H9 (cell line): ENCODE results near the gene PHF10. TPM values are rescaled to one million over a fixed set of nuclear protein-coding genes. Genes with fewer than 3 reads are reported as not detected.

Experiments used
- DNase-seq: peaks from one replicate; pipeline ENCODE4 v3.0.0-alpha.2; 2017
- H2AFZ ChIP-seq: one replicate; pipeline ENCODE4 v1.6.1; 2013; ENCODE audit warnings: mild to moderate bottlenecking, low read length, control low read depth, moderate library complexity
- H2AK5ac ChIP-seq: 2 replicates; pipeline ENCODE4 v1.6.1; 2013; ENCODE audit warnings: low read length, control low read depth, mixed read lengths; ENCODE audit not compliant: insufficient read length
- H2BK120ac ChIP-seq: one replicate; pipeline ENCODE4 v1.6.1; 2013; ENCODE audit warnings: low read depth, mild to moderate bottlenecking, low read length, control low read depth, inconsistent platforms; ENCODE audit not compliant: poor library complexity, severe bottlenecking
- H2BK12ac ChIP-seq: 2 replicates; pipeline ENCODE4 v1.6.1; 2013; ENCODE audit warnings: low read length, control low read depth, mixed read lengths, low read depth; ENCODE audit not compliant: insufficient read length
- H2BK15ac ChIP-seq: 2 replicates; pipeline ENCODE4 v1.6.1; 2013; ENCODE audit warnings: low read depth, low read length, control low read depth
- H2BK20ac ChIP-seq: one replicate; pipeline ENCODE4 v1.6.1; 2013; ENCODE audit warnings: low read depth, mild to moderate bottlenecking, low read length, control low read depth, inconsistent platforms; ENCODE audit not compliant: poor library complexity, severe bottlenecking
- H2BK5ac ChIP-seq: 2 replicates; pipeline ENCODE4 v1.6.1; 2013; ENCODE audit warnings: low read length, control low read depth, mixed read lengths; ENCODE audit not compliant: insufficient read length
- H3K14ac ChIP-seq: 2 replicates; pipeline ENCODE4 v1.6.1; 2013; ENCODE audit warnings: low read length, control low read depth; ENCODE audit not compliant: insufficient read depth
- H3K18ac ChIP-seq: 2 replicates; pipeline ENCODE4 v1.6.1; 2013; ENCODE audit warnings: low read depth, mild to moderate bottlenecking, mixed read lengths, low read length, control low read depth; ENCODE audit not compliant: insufficient read length
- H3K23ac ChIP-seq: 2 replicates; pipeline ENCODE4 v1.6.1; 2013; ENCODE audit warnings: low read length, control low read depth, mixed read lengths, low read depth; ENCODE audit not compliant: insufficient read length
- H3K23me2 ChIP-seq: 2 replicates; pipeline ENCODE4 v1.6.1; 2013; ENCODE audit warnings: low read depth, mild to moderate bottlenecking, mixed read lengths, low read length, control low read depth; ENCODE audit not compliant: insufficient read length, poor library complexity, severe bottlenecking
- H3K27ac ChIP-seq: 2 replicates; pipeline ENCODE4 v1.5.1; 2013; ENCODE audit warnings: low read length, control low read depth, mixed read lengths, low read depth; ENCODE audit not compliant: insufficient read length
- H3K27me3 ChIP-seq: 2 replicates; pipeline ENCODE4 v1.6.1; 2013; ENCODE audit warnings: low read length, control low read depth, inconsistent platforms; ENCODE audit not compliant: insufficient read depth
- H3K4ac ChIP-seq: 2 replicates; pipeline ENCODE4 v1.6.1; 2013; ENCODE audit warnings: low read depth, mild to moderate bottlenecking, control low read depth, inconsistent platforms, low read length, moderate library complexity
- H3K4me1 ChIP-seq: 2 replicates; pipeline ENCODE4 v1.6.1; 2013; ENCODE audit warnings: low read length, control low read depth, inconsistent platforms; ENCODE audit not compliant: insufficient read depth
- H3K4me2 ChIP-seq: 2 replicates; pipeline ENCODE4 v1.6.1; 2013; ENCODE audit warnings: low read length, control low read depth, mixed read lengths; ENCODE audit not compliant: insufficient read length, insufficient read depth
- H3K56ac ChIP-seq: 2 replicates; pipeline ENCODE4 v1.6.1; 2013; ENCODE audit warnings: low read depth, mild to moderate bottlenecking, mixed read lengths, low read length, control low read depth; ENCODE audit not compliant: insufficient read length
- H3K79me1 ChIP-seq: 2 replicates; pipeline ENCODE4 v1.6.1; 2013; ENCODE audit warnings: low read depth, mild to moderate bottlenecking, moderate library complexity, low read length, control low read depth, inconsistent platforms; ENCODE audit not compliant: insufficient read depth, poor library complexity, severe bottlenecking
- H3K79me2 ChIP-seq: 2 replicates; pipeline ENCODE4 v1.6.1; 2013; ENCODE audit warnings: low read length, control low read depth, inconsistent platforms; ENCODE audit not compliant: insufficient read depth
- H3K9ac ChIP-seq: 2 replicates; pipeline ENCODE4 v1.6.1; 2013; ENCODE audit warnings: low read length, control low read depth, mixed read lengths; ENCODE audit not compliant: insufficient read length; ENCODE audit errors: extremely low read depth
- H3K9me3 ChIP-seq: one replicate; pipeline ENCODE4 v1.6.1; 2013; ENCODE audit warnings: low read depth, low read length, inconsistent platforms; ENCODE audit not compliant: control insufficient read depth
- H3T11ph ChIP-seq: one replicate; pipeline ENCODE4 v1.6.1; 2013; ENCODE audit warnings: mild to moderate bottlenecking, low read length, control low read depth, inconsistent platforms
- H4K20me1 ChIP-seq: one replicate; pipeline ENCODE4 v1.6.1; 2013; ENCODE audit not compliant: control insufficient read depth, insufficient read length, insufficient read depth
- H4K5ac ChIP-seq: 2 replicates; pipeline ENCODE4 v1.6.1; 2013; ENCODE audit warnings: low read depth, mild to moderate bottlenecking, mixed read lengths, low read length, control low read depth; ENCODE audit not compliant: insufficient read length
- H4K8ac ChIP-seq: replicated peaks from 2 replicates; pipeline ENCODE4 v1.6.1; 2013; ENCODE audit warnings: low read length, control low read depth, mixed read lengths, low read depth; ENCODE audit not compliant: insufficient read length
- H4K91ac ChIP-seq: 2 replicates; pipeline ENCODE4 v1.6.1; 2013; ENCODE audit warnings: low read depth, mild to moderate bottlenecking, moderate library complexity, mixed read lengths, low read length, control low read depth; ENCODE audit not compliant: insufficient read length
- H3K27ac Mint-ChIP-seq, 3 experiments: 2 replicates in 2 of 3; 3 replicates in 1 of 3; pipeline ENCODE4 v1.8.0; 2020 to 2021; ENCODE audit warnings: mixed read lengths in 3 of 3, mild to moderate bottlenecking in 1 of 3, moderate library complexity in 1 of 3
- H3K27me3 Mint-ChIP-seq: 2 replicates; pipeline ENCODE4 v1.8.0; 2021; ENCODE audit warnings: low read depth, mild to moderate bottlenecking, moderate library complexity, mixed read lengths
- H3K36me3 Mint-ChIP-seq, 3 experiments: 2 replicates in 2 of 3; 3 replicates in 1 of 3; pipeline ENCODE4 v1.8.0; 2020 to 2021; ENCODE audit warnings: low read depth in 3 of 3, mixed read lengths in 3 of 3; ENCODE audit not compliant: insufficient read depth in 1 of 3
- H3K4me1 Mint-ChIP-seq, 2 experiments: 2 replicates each; pipeline ENCODE4 v1.8.0; 2020; ENCODE audit warnings: mixed read lengths in 2 of 2
- H3K4me3 Mint-ChIP-seq, 2 experiments: 2 replicates in 1 of 2; 3 replicates in 1 of 2; pipeline ENCODE4 v1.8.0; 2020 to 2021; ENCODE audit warnings: mild to moderate bottlenecking in 2 of 2, mixed read lengths in 2 of 2, moderate library complexity in 1 of 2
- H3K9me3 Mint-ChIP-seq, 2 experiments: 2 replicates in 1 of 2; 3 replicates in 1 of 2; pipeline ENCODE4 v1.8.0; 2020; ENCODE audit warnings: mild to moderate bottlenecking in 2 of 2, mixed read lengths in 2 of 2, moderate library complexity in 1 of 2
- CTCF ChIP-seq: fragments of 200-600 bp; sonication (generic); conservative IDR thresholded peaks from 3 replicates; pipeline ENCODE4 v1.8.0; 2021; ENCODE audit warnings: antibody characterized with exemption, mild to moderate bottlenecking
- total RNA-seq: library from RNA; stranded (reverse); gene quantifications from 2 replicates; pipeline ENCODE4 v1.2.1, GENCODE V29; 2021

The PHF10 gene
- total RNA-seq, 1 experiment from 2014 or later: 59.0 TPM

DNA sequence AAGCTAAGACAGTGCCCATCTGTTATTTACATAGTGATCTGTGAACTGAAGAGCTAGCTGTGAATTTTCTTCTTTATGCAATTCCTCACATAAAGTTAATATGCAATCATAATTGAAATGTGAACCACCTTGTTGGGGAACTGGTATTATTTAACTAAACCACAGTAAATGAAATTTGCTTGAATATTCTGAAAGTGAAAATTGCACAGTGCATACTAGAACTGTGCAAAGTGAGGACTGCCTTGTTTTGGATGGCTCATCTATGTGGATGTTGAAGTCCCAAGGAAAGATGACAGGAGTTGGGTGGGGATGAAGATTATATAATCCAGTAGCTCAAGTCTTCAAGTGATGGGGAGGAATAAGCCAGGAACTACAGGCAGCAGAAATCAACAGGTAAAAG lies 5.7 kb upstream of the PHF10 start:
- Histone ChIP-seq H3K4ac (no peak overlapping the region), H3K27me3 (no peaks in the 10 kb centered on the region), H4K91ac (no peak overlapping the region), H2BK12ac (no peak overlapping the region), H2BK5ac (no peak overlapping the region), H3K23ac (no peak overlapping the region), H3K4me1 (no peaks in the 10 kb centered on the region; the same call in 1 of the 2 replicates), H4K8ac (no peak overlapping the region), H2AFZ (no peak overlapping the region), H4K5ac (no peak overlapping the region), H3K18ac (no peak overlapping the region), H3K9ac (no peak overlapping the region), H3K23me2 (peaks cover 4% of the 10 kb centered on the region), H4K20me1 (no peaks in the 10 kb centered on the region), H2BK15ac (no peak overlapping the region), H3T11ph (no peak overlapping the region), H2BK120ac (no peak overlapping the region), H2BK20ac (no peak overlapping the region), H3K4me2 (no peak overlapping the region), H3K56ac (no peak overlapping the region), H3K79me1 (no peaks in the 10 kb centered on the region), H3K27ac (no peak overlapping the region), H2AK5ac (no peak overlapping the region), H3K79me2 (no peaks in the 10 kb centered on the region), H3K14ac (no peak overlapping the region), H3K9me3 (no peaks in the 10 kb centered on the region)
- H3K27ac Mint-ChIP-seq: no peak overlapping the region
- H3K36me3 Mint-ChIP-seq: peaks cover 0 to 6% (median 0%) of the 10 kb centered on the region in 3 experiments; a peak in 1 of 7 replicates
- no peak overlapping the region for H3K4me3 Mint-ChIP-seq
- H3K4me1 Mint-ChIP-seq: peaks cover 12 to 14% of the 10 kb centered on the region in 2 experiments
- no peak for DNase-seq
- TF ChIP-seq CTCF: no peak
- no peaks in the 10 kb centered on the region; a peak in 2 of 5 replicates for H3K9me3 Mint-ChIP-seq
- H3K27me3 Mint-ChIP-seq: peaks cover 5% of the 10 kb centered on the region
